ENCODE measurements around the gene NIM1K. TPM values are rescaled to one million over a fixed set of nuclear protein-coding genes. Genes with fewer than 3 reads are reported as not detected.

NIM1K gene
- total and polyA plus RNA-seq, 2 donors (not counting 1 experiment from before 2014, with no cell fraction given), result 0.13 to 0.32 TPM

DNA sequence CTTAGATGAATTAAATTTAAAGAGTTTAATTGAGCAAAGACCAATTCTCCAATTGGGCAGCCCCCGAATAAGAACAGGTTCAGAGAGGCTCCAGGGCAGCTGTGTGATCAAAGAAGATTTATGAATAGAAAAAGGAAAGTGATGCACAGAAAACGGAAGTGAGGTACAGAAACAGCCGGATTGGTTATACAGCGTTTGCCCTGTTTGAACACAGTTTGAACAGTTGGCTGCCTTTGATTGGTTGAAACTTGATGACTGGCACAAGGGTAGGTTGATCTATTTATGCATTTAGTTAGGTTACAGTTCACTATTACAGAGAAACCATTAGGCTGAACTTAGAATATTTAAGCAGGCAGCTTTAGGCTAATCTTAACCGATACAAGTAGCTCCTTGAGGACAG lies 29.5 kb downstream of the NIM1K start:
- no peaks in the 10 kb centered on the region for H3K4me1 Mint-ChIP-seq
- no peak overlapping the region for H3K4me3 Mint-ChIP-seq
- Histone ChIP-seq H3K4me3 (ENCODE audit: control extremely low read depth in 1 of 5, extremely low read depth in 1 of 5, insufficient read depth in 1 of 5, low read depth in 2 of 5, low read length in 4 of 5) (no peak overlapping the region), H3K9me3 (ENCODE audit: control extremely low read depth in 1 of 3, control insufficient read depth in 2 of 3, insufficient read depth in 1 of 3, low read length in 2 of 3) (no peaks in the 10 kb centered on the region), H3K36me3 (replicated peaks in 1 of 2; ENCODE audit: control extremely low read depth in 1 of 2, control insufficient read depth in 1 of 2, extremely low read depth in 1 of 2, insufficient read depth in 2 of 2, low read length in 1 of 2) (no peaks in the 10 kb centered on the region), H2AFZ (ENCODE audit: insufficient read depth, low read depth, low read length, poor library complexity, severe bottlenecking) (no peak overlapping the region), H3K27ac (ENCODE audit: low read length in 2 of 2) (no peak overlapping the region), H3K4me2 (replicated peaks; ENCODE audit: low read depth, low read length, poor library complexity, severe bottlenecking) (no peak overlapping the region), H3K4me1 (ENCODE audit: control insufficient read depth in 2 of 2, insufficient read depth in 2 of 2, low read length in 2 of 2) (no peaks in the 10 kb centered on the region), H3K27me3 (replicated peaks in 1 of 4; ENCODE audit: control extremely low read depth in 1 of 4, control insufficient read depth in 3 of 4, insufficient read depth in 4 of 4, low read length in 3 of 4) (no peaks in the 10 kb centered on the region), H4K20me1 (ENCODE audit: control insufficient read depth, insufficient read depth, low read length, poor library complexity, severe bottlenecking) (no peaks in the 10 kb centered on the region), H3K9ac (ENCODE audit: low read length) (no peak overlapping the region), H3K79me2 (ENCODE audit: control insufficient read depth, insufficient read depth, low read length) (no peaks in the 10 kb centered on the region)
- DNase-seq (no peak), ATAC-seq (ENCODE audit: low read depth) (no peak)
- 89% methylated on average over 4 of the region's 5 CpGs for whole genome bisulfite sequencing (ENCODE audit: insufficient coverage)
- no peaks in the 10 kb centered on the region for H3K9me3 Mint-ChIP-seq (ENCODE audit: insufficient read depth)
- no peak overlapping the region for H3K27ac Mint-ChIP-seq
- peaks cover 8% of the 10 kb centered on the region for H3K27me3 Mint-ChIP-seq
- ChIA-PET POLR2A (no interaction called here), CTCF (no interaction called here)
- intact Hi-C loops (cut with micrococcal nuclease), result no loop called here
- TF ChIP-seq, protein P1, sequence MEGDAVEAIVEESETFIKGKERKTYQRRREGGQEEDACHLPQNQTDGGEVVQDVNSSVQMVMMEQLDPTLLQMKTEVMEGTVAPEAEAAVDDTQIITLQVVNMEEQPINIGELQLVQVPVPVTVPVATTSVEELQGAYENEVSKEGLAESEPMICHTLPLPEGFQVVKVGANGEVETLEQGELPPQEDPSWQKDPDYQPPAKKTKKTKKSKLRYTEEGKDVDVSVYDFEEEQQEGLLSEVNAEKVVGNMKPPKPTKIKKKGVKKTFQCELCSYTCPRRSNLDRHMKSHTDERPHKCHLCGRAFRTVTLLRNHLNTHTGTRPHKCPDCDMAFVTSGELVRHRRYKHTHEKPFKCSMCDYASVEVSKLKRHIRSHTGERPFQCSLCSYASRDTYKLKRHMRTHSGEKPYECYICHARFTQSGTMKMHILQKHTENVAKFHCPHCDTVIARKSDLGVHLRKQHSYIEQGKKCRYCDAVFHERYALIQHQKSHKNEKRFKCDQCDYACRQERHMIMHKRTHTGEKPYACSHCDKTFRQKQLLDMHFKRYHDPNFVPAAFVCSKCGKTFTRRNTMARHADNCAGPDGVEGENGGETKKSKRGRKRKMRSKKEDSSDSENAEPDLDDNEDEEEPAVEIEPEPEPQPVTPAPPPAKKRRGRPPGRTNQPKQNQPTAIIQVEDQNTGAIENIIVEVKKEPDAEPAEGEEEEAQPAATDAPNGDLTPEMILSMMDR (IDR thresholded peaks at IDR 0.05), result no peak
- no peak for TF ChIP-seq EZH2 (IDR thresholded peaks at IDR 0.05; ENCODE audit: borderline replicate concordance, insufficient read depth, low read depth, low read length, poor library complexity, severe bottlenecking)

DNA sequence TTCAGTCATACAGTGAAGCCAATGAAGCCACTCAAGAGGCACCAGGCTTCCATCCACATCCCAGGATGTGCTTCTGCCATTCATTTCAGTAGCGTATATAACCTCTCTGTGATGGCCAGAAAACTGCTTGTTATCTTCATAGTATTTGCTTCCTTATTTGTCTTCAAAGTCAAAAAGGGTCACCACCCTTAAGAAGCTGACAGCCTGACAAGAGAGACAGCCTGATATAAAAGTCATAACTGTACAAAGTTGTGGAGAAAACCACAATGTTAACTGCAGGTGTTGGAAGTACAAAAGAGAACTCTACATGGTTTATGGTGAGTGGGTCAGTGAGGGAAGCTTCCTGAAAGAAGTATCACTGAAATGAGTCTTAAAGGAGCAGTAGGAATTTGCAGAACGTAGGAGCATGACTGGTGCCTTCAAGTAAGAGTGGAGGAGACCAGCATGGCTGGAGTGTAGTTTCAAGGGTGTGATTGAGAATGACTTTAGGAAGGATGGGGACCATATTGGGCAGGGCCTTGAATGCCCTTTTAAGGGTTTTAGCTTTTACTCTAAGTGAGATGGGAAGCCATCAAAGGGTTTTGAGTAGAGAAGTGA lies 33.7 kb downstream of the NIM1K start:
- Histone ChIP-seq H3K4me3 (ENCODE audit: control extremely low read depth in 1 of 5, extremely low read depth in 1 of 5, insufficient read depth in 1 of 5, low read depth in 2 of 5, low read length in 4 of 5) (no peak overlapping the region), H3K4me2 (replicated peaks; ENCODE audit: low read depth, low read length, poor library complexity, severe bottlenecking) (no peak overlapping the region), H2AFZ (ENCODE audit: insufficient read depth, low read depth, low read length, poor library complexity, severe bottlenecking) (no peak overlapping the region), H3K9me3 (ENCODE audit: control extremely low read depth in 1 of 3, control insufficient read depth in 2 of 3, insufficient read depth in 1 of 3, low read length in 2 of 3) (no peaks in the 10 kb centered on the region), H3K4me1 (ENCODE audit: control insufficient read depth in 2 of 2, insufficient read depth in 2 of 2, low read length in 2 of 2) (no peaks in the 10 kb centered on the region), H3K27ac (ENCODE audit: low read length in 2 of 2) (no peak overlapping the region), H3K36me3 (replicated peaks in 1 of 2; ENCODE audit: control extremely low read depth in 1 of 2, control insufficient read depth in 1 of 2, extremely low read depth in 1 of 2, insufficient read depth in 2 of 2, low read length in 1 of 2) (no peaks in the 10 kb centered on the region), H3K9ac (ENCODE audit: low read length) (no peak overlapping the region), H4K20me1 (ENCODE audit: control insufficient read depth, insufficient read depth, low read length, poor library complexity, severe bottlenecking) (no peaks in the 10 kb centered on the region), H3K27me3 (replicated peaks in 1 of 4; ENCODE audit: control extremely low read depth in 1 of 4, control insufficient read depth in 3 of 4, insufficient read depth in 4 of 4, low read length in 3 of 4) (no peaks in the 10 kb centered on the region), H3K79me2 (ENCODE audit: control insufficient read depth, insufficient read depth, low read length) (no peaks in the 10 kb centered on the region)
- Mint-ChIP-seq H3K27ac (no peak overlapping the region), H3K9me3 (ENCODE audit: insufficient read depth) (no peaks in the 10 kb centered on the region), H3K27me3 (peaks cover 4% of the 10 kb centered on the region), H3K4me3 (no peak overlapping the region), H3K4me1 (no peaks in the 10 kb centered on the region)
- ChIA-PET CTCF (interaction anchor here (0.9 to 1.3 kb wide), 2 partner anchors 34 to 120 kb away, joined by 3 to 5 read pairs; partner anchors contain the start of gene NIM1K), POLR2A (no interaction called here)
- ATAC-seq (ENCODE audit: low read depth), result no peak
- TF ChIP-seq, protein P1 (IDR thresholded peaks at IDR 0.05), result no peak
- no peak for TF ChIP-seq EZH2 (IDR thresholded peaks at IDR 0.05; ENCODE audit: borderline replicate concordance, insufficient read depth, low read depth, low read length, poor library complexity, severe bottlenecking)
- intact Hi-C loops (cut with micrococcal nuclease), result loop anchor here (5.0 kb wide), 1 partner anchor 167 kb away; no protein-coding TSS in a partner anchor
- DNase-seq, result no peak
- WGBS (ENCODE audit: insufficient coverage), result 77% methylated on average over 2 of the region's 2 CpGs
